Measurements from ENCODE around the gene OR8J1. TPM values are rescaled to one million over a fixed set of nuclear protein-coding genes. Genes with fewer than 3 reads are reported as not detected.
"Not testable (repeated sequence)": the region's sequence is repeated elsewhere in the genome, so short reads cannot be mapped to it uniquely, and the experiment has no call there.

The OR8J1 gene, protein sequence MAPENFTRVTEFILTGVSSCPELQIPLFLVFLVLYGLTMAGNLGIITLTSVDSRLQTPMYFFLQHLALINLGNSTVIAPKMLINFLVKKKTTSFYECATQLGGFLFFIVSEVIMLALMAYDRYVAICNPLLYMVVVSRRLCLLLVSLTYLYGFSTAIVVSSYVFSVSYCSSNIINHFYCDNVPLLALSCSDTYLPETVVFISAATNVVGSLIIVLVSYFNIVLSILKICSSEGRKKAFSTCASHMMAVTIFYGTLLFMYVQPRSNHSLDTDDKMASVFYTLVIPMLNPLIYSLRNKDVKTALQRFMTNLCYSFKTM
- not detected for polyA plus RNA-seq (2012; ENCODE audit: missing spikeins)

DNA sequence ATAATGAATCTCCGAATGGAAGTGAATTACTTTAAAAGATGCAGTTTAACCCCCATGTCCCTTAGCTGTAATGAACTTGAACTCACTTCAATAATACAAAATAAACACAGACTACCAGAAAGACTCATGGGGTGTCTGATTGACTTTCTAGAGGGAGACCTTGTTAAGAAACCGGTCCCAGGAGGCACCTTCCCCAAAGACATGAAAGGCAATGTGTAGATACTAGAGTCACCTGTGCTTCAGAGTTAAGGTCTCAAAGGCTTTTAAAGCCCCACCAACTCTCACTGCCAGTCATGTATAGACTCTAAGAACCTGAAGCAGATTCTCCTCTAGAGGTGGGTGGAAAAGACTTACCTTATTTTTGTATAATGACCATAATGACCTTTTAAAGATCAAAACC is at the start of gene OR8J1:
Gene OR8J1, plus strand, starts transcription at position 301 of the 400 bp plus-strand sequence. CDS start 5,956 bp downstream, outside the sequence.
- FAIRE-seq (no peak), DNase-seq (ENCODE audit: insufficient read length) (no peak)
- TF ChIP-seq POLR2A (IDR thresholded peaks at IDR 0.05; ENCODE audit: low read depth, low read length) (no peak), TAF1 (IDR thresholded peaks at IDR 0.05; ENCODE audit: borderline replicate concordance, low read depth, low read length) (no peak), POLR2AphosphoS5 (IDR thresholded peaks at IDR 0.05; ENCODE audit: low read depth, low read length) (no peak)

DNA sequence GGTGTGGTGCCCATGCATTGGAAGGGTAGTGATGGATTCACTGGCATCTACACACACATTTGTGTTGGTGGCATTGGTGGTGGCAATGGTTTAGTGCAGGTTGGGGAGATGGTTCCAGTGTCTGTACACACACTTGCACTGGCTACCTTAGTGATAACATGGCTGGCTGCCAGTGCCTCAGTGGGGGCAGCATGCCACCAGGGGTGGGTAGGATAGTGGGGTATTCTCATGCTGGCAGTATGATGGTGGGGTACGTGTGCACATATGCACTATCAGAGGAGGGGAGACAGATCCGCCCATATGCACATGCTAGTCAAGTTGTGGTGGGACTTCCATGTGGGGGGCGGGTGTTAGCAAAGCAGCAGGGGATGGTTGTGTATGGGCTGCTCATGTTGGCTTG is 46.3 kb upstream of the OR8J1 start:
- FAIRE-seq (no peak), DNase-seq (ENCODE audit: insufficient read length) (no peak)
- no peak for TF ChIP-seq POLR2AphosphoS5 (IDR thresholded peaks at IDR 0.05; ENCODE audit: low read depth, low read length)
- TF ChIP-seq POLR2A (IDR thresholded peaks at IDR 0.05; ENCODE audit: low read depth, low read length): no peak
- TF ChIP-seq TAF1 (IDR thresholded peaks at IDR 0.05; ENCODE audit: borderline replicate concordance, low read depth, low read length): no peak

DNA sequence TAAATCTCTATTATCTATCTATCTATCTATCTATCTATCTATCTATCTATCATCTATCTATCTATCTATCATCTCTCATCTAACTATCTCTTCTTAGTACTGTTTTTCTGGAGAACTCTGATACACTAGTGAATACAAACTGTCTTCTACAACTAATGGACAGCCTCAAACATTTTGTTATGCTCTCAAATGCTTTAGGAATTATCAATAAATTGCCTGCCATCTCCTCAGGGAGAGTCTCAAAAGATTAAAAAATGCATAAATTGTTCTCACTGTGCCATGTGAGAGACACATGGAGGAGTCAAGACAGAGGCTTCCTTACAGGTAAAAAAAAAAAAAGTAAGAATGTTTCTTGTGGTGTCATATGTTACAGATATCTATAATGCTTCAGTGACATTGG is 39.2 kb upstream of the OR8J1 start, which contains the start of gene OR8K3:
Gene OR8K3, plus strand, starts transcription at position 301 of the 400 bp plus-strand sequence. CDS start 3,163 bp downstream, outside the sequence.
- TF ChIP-seq POLR2A (IDR thresholded peaks at IDR 0.05; ENCODE audit: low read depth, low read length) (no peak), TAF1 (IDR thresholded peaks at IDR 0.05; ENCODE audit: borderline replicate concordance, low read depth, low read length) (no peak), POLR2AphosphoS5 (IDR thresholded peaks at IDR 0.05; ENCODE audit: low read depth, low read length) (no peak)
- FAIRE-seq (no peak), DNase-seq (ENCODE audit: insufficient read length) (no peak)

DNA sequence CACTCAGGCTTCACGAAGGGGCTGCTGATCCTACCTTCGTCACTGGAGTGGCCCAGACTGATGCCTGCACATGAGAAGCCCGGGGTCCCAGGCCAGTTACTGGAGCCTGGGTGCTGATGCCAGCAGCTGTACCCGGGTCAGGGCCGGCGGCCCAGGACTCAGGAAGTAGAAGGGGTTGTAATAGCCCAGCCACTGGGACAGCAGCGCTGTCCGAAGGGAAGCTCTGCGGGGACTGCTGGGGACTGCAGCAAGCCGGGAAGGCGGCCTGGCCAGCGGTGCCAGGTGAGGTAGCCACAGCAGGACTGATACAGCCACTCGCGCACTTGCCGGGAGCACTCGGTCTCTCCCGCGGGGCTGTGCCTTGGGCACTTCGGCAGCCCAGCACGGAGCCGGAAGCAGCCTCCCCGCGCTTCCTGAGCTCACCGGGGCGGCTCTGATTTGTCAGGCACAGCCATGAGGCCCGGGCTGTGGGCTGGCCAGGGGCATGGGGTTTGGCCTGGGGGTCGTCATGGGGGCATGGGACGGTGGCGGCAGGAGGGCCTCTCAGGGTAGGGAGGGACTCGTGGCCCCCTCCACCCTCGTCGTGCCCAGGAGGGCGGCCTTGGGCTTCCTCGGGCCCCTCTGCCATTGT is 22.1 kb upstream of the OR8J1 start:
- TF ChIP-seq POLR2AphosphoS5 (IDR thresholded peaks at IDR 0.05; ENCODE audit: low read depth, low read length) (no peak), POLR2A (IDR thresholded peaks at IDR 0.05; ENCODE audit: low read depth, low read length) (no peak), TAF1 (IDR thresholded peaks at IDR 0.05; ENCODE audit: borderline replicate concordance, low read depth, low read length) (no peak)
- DNase-seq (ENCODE audit: insufficient read length) (no peak), FAIRE-seq (no peak)

DNA sequence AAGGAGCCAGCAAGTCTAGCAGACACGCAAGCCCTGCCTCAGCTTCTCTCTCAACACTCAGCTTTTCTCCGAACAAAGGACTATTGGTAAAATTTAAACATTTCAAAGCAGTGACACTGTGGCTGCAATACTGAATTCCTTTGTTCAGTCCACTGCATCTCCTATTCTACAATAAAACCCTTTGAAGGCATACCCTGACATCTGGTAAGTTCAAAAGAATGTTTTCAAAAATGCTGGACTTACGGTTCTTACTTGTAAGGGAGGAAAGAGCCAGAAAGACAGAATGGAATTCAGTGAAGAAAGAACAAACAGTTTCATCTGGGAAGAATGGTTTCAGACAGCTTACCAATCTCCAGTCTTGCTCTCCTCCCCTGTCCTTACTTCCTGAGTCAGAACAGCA is 20.9 kb upstream of the OR8J1 start:
- no peak for TF ChIP-seq POLR2A (IDR thresholded peaks at IDR 0.05; ENCODE audit: low read depth, low read length)
- no peak for TF ChIP-seq TAF1 (IDR thresholded peaks at IDR 0.05; ENCODE audit: borderline replicate concordance, low read depth, low read length)
- no peak for TF ChIP-seq POLR2AphosphoS5 (IDR thresholded peaks at IDR 0.05; ENCODE audit: low read depth, low read length)
- DNase-seq (ENCODE audit: insufficient read length) (no peak), FAIRE-seq (no peak)

DNA sequence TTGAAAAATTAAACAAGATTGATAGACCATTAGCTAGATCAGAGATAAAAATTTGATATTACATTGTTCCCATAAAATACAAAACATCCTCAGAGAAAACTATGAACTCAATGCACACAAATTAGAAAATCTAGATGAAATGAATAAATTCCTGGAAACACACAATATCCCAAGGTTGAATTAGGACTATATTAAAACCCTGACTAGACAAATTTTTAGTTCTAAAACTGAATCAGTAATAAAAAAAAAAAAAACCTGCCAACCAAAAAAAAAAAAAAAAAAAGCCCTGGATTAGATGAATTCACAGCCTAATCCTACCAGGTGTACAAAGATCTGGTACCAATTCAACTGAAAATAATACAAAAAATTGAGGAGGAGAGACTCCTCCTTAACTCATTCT is 13.8 kb upstream of the OR8J1 start:
- FAIRE-seq (no peak), DNase-seq (ENCODE audit: insufficient read length) (no peak)
- TF ChIP-seq TAF1 (IDR thresholded peaks at IDR 0.05; ENCODE audit: borderline replicate concordance, low read depth, low read length): no peak
- no peak for TF ChIP-seq POLR2A (IDR thresholded peaks at IDR 0.05; ENCODE audit: low read depth, low read length)
- no peak for TF ChIP-seq POLR2AphosphoS5 (IDR thresholded peaks at IDR 0.05; ENCODE audit: low read depth, low read length)

DNA sequence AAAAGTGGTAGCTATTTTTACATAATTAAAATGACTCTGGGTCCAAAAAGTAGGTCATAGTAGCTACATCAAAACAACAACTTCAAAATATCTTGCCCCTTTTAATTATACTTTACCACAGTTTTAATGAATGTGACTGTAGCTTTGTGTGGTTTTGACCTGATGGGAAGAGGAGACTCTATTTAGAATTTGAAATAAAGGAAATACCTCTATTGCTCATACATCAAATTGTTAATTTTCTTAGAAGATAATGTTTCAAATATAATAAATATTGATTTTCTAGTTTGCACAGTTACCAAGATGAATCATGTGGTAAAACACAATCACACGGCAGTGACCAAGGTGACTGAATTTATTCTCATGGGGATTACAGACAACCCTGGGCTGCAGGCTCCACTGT is 8.4 kb upstream of the OR8J1 start, which contains the start of gene OR8K1:
Gene OR8K1, plus strand, starts transcription at position 301 of the 400 bp plus-strand sequence. Its CDS starts 0 bp downstream, at position 301.
- TF ChIP-seq POLR2AphosphoS5 (IDR thresholded peaks at IDR 0.05; ENCODE audit: low read depth, low read length) (no peak), TAF1 (IDR thresholded peaks at IDR 0.05; ENCODE audit: borderline replicate concordance, low read depth, low read length) (no peak), POLR2A (IDR thresholded peaks at IDR 0.05; ENCODE audit: low read depth, low read length) (no peak)

DNA sequence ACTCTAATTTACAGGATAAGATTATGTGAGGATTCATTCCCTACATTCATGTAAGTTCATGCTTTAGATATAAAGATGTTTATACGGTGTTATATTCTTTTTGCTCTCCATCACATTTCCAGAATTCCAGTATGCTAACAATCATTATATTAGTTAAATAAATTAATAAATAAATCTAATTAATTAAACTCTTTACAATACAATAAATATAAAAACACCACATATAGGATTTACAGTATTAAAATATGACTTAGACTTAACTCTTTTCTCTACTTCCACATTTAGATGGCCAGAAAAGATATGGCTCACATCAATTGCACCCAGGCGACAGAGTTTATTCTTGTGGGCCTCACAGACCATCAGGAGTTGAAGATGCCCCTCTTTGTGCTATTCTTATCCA is 21.2 kb downstream of the OR8J1 start, which contains the start of gene OR8U1:
Gene OR8U1, plus strand, starts transcription at position 301 of the 400 bp plus-strand sequence. Its CDS starts 0 bp downstream, at position 301.
- no peak for DNase-seq (ENCODE audit: insufficient read length)
- no peak for FAIRE-seq
- TF ChIP-seq POLR2AphosphoS5 (IDR thresholded peaks at IDR 0.05; ENCODE audit: low read depth, low read length): no peak
- TF ChIP-seq POLR2A (IDR thresholded peaks at IDR 0.05; ENCODE audit: low read depth, low read length): no peak
- no peak for TF ChIP-seq TAF1 (IDR thresholded peaks at IDR 0.05; ENCODE audit: borderline replicate concordance, low read depth, low read length)

More for the DNA sequence above, 8.4 kb upstream of the OR8J1 start, which contains the start of gene OR8K1:
- no peak for DNase-seq (ENCODE audit: insufficient read length)
- no peak for FAIRE-seq

DNA sequence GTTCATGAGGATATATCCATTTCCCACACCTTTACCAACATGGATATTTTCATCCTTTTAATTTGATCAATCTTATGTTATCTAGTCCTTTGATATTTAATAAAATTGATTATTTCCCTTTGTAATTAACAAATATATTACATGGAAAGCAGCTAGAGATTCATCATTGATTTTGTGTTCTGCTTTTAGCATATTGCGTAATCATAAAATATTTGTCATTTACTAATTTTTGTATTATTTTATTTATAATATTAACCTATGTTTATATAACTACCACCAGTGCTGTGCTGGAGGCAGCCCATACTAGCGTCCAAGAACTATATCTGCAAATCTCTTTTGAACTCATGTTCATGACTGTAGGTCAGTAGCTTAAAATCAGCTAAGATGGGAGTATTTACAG is 26.0 kb downstream of the OR8J1 start:
- FAIRE-seq: no peak
- TF ChIP-seq POLR2A (IDR thresholded peaks at IDR 0.05; ENCODE audit: low read depth, low read length) (no peak), TAF1 (IDR thresholded peaks at IDR 0.05; ENCODE audit: borderline replicate concordance, low read depth, low read length) (no peak), POLR2AphosphoS5 (IDR thresholded peaks at IDR 0.05; ENCODE audit: low read depth, low read length) (no peak)
- DNase-seq (ENCODE audit: insufficient read length): no peak

DNA sequence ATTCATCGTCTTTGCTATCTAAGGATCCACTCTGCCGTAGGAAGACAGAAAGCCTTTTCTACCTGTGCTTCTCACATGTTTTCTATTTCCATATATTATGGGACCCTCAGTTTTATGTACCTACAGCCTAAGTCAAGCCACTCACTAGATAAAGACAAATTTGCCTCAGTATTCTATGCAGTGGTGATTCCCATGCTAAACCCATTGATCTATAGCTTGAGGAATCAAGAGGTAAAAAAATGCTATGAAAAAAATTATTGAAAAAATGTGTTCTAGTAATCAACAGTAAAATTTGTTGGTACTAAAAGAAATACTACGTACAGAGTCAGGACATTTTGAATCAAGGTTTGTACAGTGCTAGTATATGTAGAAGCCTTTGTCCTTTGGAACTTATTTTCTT is 40.3 kb downstream of the OR8J1 start:
- TF ChIP-seq POLR2AphosphoS5 (IDR thresholded peaks at IDR 0.05; ENCODE audit: low read depth, low read length) (no peak), POLR2A (IDR thresholded peaks at IDR 0.05; ENCODE audit: low read depth, low read length) (no peak), TAF1 (IDR thresholded peaks at IDR 0.05; ENCODE audit: borderline replicate concordance, low read depth, low read length) (no peak)
- DNase-seq (ENCODE audit: insufficient read length) (no peak), FAIRE-seq (no peak)

DNA sequence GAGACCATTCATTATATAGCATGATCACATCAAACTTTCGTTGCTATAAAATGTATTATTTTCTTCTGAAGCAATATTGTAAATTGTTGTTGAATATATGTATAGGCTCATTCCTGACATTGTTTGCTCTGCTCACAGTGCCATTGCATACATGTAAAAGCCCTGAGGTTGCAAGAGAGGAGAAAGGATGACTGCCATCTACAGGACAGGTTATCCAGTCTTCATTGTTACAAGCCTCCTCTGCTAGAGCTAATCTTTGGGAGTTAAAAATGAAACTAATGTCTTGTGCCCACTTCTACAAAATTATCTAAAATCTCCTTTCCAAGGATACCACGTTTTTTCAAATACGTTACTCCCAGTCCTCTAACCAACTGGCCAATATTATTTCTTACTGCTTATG is 42.0 kb downstream of the OR8J1 start:
- TF ChIP-seq POLR2A (IDR thresholded peaks at IDR 0.05; ENCODE audit: low read depth, low read length) (no peak), POLR2AphosphoS5 (IDR thresholded peaks at IDR 0.05; ENCODE audit: low read depth, low read length) (no peak), TAF1 (IDR thresholded peaks at IDR 0.05; ENCODE audit: borderline replicate concordance, low read depth, low read length) (no peak)
- DNase-seq (ENCODE audit: insufficient read length) (no peak), FAIRE-seq (no peak)

DNA sequence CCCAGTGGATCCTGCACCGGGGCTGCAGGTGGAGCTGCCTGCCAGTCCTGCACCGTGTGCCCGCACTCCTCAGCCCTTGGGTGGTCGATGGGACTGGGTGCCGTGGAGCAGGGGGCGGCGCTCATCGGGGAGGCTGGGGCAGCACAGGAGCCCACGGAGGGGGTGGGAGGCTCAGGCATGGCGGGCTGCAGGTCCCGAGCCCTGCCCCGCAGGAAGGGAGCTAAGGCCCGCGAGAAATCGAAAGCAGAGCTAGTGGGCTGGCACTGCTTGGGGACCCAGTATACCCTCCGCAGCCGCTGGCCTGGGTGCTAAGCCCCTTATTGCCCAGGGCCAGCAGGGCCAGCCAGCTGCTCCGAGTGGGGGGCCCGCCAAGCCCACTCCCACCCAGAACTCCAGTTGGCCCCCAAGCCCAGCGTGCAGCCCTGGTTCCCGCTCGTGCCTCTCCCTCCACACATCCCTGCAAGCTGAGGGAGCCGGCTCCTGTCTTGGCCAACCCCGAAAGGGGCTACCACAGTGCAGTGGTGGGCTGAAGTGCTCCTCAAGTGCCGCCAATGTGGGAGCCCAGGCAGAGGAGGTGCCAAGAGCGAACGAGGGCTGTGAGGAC is 47.9 kb downstream of the OR8J1 start:
- DNase-seq (ENCODE audit: insufficient read length); FAIRE-seq: not testable (repeated sequence)

All from GM12892 (cell line).